ENCODE data around the gene CMIP.
"Not testable (repeated sequence)": the region's sequence is repeated elsewhere in the genome, so short reads cannot be mapped to it uniquely, and the experiment has no call there.

CMIP gene

GRCh38 chr16:81421126-81421525 lies 23.5 kb upstream of the CMIP start:
- no peak for DNase-seq (ENCODE audit: low read depth in 4 of 4, low spot score in 1 of 4)

GRCh38 chr16:81421536-81421935 lies 23.1 kb upstream of the CMIP start:
- DNase-seq (ENCODE audit: low read depth in 4 of 4, low spot score in 1 of 4): no peak

- not testable (repeated sequence) for DNase-seq (ENCODE audit: low read depth in 4 of 4, low spot score in 1 of 4)
These were observed 22.5 kb upstream of the CMIP start for GRCh38 chr16:81422153-81422552.

GRCh38 chr16:81424771-81425170 lies 19.8 kb upstream of the CMIP start:
- no peak for DNase-seq (ENCODE audit: low read depth in 4 of 4, low spot score in 1 of 4)

- no peak for DNase-seq (ENCODE audit: low read depth in 4 of 4, low spot score in 1 of 4)
These were observed 17.4 kb upstream of the CMIP start for GRCh38 chr16:81427219-81427618.

- DNase-seq (ENCODE audit: low read depth in 4 of 4, low spot score in 1 of 4): no peak
These were observed 15.5 kb upstream of the CMIP start for GRCh38 chr16:81429045-81429521.

- DNase-seq (ENCODE audit: low read depth in 4 of 4, low spot score in 1 of 4): no peak
These were observed 12.9 kb upstream of the CMIP start for GRCh38 chr16:81431554-81432353.

- no peak for DNase-seq (ENCODE audit: low read depth in 4 of 4, low spot score in 1 of 4)
These were observed 11.6 kb upstream of the CMIP start for GRCh38 chr16:81432937-81433557.

- DNase-seq (ENCODE audit: low read depth in 4 of 4, low spot score in 1 of 4): no peak
These were observed 9.5 kb upstream of the CMIP start for GRCh38 chr16:81435103-81435502.

GRCh38 chr16:81435567-81435966 lies 9.0 kb upstream of the CMIP start:
- no peak for DNase-seq (ENCODE audit: low read depth in 4 of 4, low spot score in 1 of 4)

- DNase-seq (ENCODE audit: low read depth in 4 of 4, low spot score in 1 of 4): no peak
These were observed 8.2 kb upstream of the CMIP start for GRCh38 chr16:81436386-81436785.

- no peak for DNase-seq (ENCODE audit: low read depth in 4 of 4, low spot score in 1 of 4)
These were observed 6.7 kb upstream of the CMIP start for GRCh38 chr16:81437865-81438264.

GRCh38 chr16:81440888-81441761 lies 3.5 kb upstream of the CMIP start:
- DNase-seq (ENCODE audit: low read depth in 4 of 4, low spot score in 1 of 4): no peak

- no peak for DNase-seq (ENCODE audit: low read depth in 4 of 4, low spot score in 1 of 4)
These were observed 2.2 kb upstream of the CMIP start for GRCh38 chr16:81442220-81442915.

- no peak for DNase-seq (ENCODE audit: low read depth in 4 of 4, low spot score in 1 of 4)
These were observed 1.5 kb upstream of the CMIP start for GRCh38 chr16:81442916-81443687.

- no peak for DNase-seq (ENCODE audit: low read depth in 4 of 4, low spot score in 1 of 4)
These were observed 740 bp upstream of the CMIP start for GRCh38 chr16:81443688-81444447.

- DNase-seq (ENCODE audit: low read depth in 4 of 4, low spot score in 1 of 4): peak in 1 of 4 experiments; percentile 24
These were observed 744 bp downstream of the CMIP start for GRCh38 chr16:81445143-81445961.
